ENCODE results near the gene IAPP.
"Not testable (repeated sequence)": the region's sequence is repeated elsewhere in the genome, so short reads cannot be mapped to it uniquely, and the experiment has no call there.

IAPP gene

GRCh38 chr12:21384261-21384660, 11.6 kb downstream of the IAPP start:
- DNase-seq = no peak

GRCh38 chr12:21387174-21387573, 14.5 kb downstream of the IAPP start:
- no peak for DNase-seq

- DNase-seq = no peak
Observed at GRCh38 chr12:21392384-21392783, 19.7 kb downstream of the IAPP start.

GRCh38 chr12:21394828-21395626, 22.3 kb downstream of the IAPP start:
- not testable (repeated sequence) for DNase-seq

GRCh38 chr12:21413369-21414277, 40.9 kb downstream of the IAPP start:
- DNase-seq = no peak

- DNase-seq = no peak
Observed at GRCh38 chr12:21416511-21417121, 43.9 kb downstream of the IAPP start.

GRCh38 chr12:21418398-21418797, 45.7 kb downstream of the IAPP start:
- not testable (repeated sequence) for DNase-seq

- DNase-seq = not testable (repeated sequence)
Observed at GRCh38 chr12:21419009-21419699, 46.5 kb downstream of the IAPP start.

- no peak for DNase-seq
Observed at GRCh38 chr12:21428241-21428640, 55.5 kb downstream of the IAPP start.
